ENCODE results near the gene CALD1. TPM values are rescaled to one million over a fixed set of nuclear protein-coding genes. Genes with fewer than 3 reads are reported as not detected.

The CALD1 gene
- total RNA-seq, 1 donor from 2014 or later: 2.3 TPM

DNA sequence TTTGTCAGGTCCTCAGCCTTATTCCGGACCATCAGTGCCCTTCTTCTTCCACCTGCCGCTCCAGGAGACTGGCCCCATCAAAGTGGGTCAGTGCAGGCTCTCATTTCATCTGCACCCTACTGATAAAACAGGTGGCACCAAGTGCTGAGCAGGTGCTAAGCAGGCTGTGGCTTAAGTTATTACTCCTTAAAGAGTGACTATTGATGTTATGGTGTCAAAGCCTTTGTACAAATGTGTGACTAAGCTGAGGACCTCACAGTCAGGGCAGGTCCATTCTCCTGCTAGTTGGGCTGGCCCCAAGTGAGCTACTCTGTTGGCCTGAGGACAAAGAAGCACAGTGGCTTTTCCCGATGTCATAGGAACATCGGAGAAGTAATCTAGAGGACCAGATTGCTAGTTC is 11.2 kb upstream of the CALD1 start:
- no peak for DNase-seq (ENCODE audit: low spot score)
- Mint-ChIP-seq H3K4me3 (no peak overlapping the region), H3K9me3 (no peaks in the 10 kb centered on the region), H3K27me3 (ENCODE audit: insufficient read depth) (no peaks in the 10 kb centered on the region), H3K27ac (no peak overlapping the region), H3K36me3 (ENCODE audit: low read depth) (no peaks in the 10 kb centered on the region), H3K4me1 (ENCODE audit: low read depth) (no peaks in the 10 kb centered on the region)
- intact Hi-C loops (cut with micrococcal nuclease): no loop called here

DNA sequence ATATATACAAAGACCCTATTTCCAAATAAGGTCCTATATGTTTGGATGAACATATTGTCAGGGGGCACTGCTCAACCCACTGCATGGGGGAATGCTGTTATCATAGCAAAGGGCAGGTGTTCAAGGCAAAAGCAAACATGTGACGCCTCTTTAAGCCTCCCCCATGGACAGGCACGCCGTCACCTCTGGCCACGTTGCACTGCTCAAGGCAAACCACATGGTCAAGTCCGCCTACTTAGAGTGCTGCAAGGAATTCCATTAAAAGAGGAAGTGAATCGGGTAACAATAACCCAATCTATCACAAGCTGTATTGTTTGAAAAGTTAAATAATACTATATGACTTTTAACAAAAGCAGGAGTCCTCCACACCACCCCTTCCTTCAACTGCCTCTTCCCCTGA is 8.8 kb upstream of the CALD1 start:
- Mint-ChIP-seq H3K36me3 (ENCODE audit: low read depth) (no peaks in the 10 kb centered on the region), H3K4me3 (no peak overlapping the region), H3K27ac (no peak overlapping the region), H3K27me3 (ENCODE audit: insufficient read depth) (peaks cover 2% of the 10 kb centered on the region), H3K4me1 (ENCODE audit: low read depth) (no peaks in the 10 kb centered on the region), H3K9me3 (no peaks in the 10 kb centered on the region)
- intact Hi-C loops (cut with micrococcal nuclease): no loop called here
- DNase-seq (ENCODE audit: low spot score): no peak

DNA sequence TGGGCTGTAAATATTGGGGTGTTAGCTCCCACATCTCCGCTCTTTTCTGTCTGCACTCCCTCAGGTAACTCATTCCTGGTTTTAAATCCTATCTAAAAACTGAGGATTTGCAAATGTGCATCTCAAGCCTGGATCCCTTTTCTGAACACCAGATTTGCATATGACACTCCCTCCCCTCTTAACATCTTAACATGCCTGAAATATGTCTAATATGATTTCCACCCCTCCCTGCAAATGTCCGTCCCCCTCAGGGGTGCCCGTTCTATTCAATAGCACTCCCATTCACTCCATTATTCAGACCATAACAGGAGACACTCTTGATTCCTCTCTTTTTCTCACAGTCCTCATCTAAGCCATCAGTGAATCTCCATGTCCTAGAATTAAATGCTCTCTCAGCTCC is 8.3 kb upstream of the CALD1 start:
- Mint-ChIP-seq H3K27ac (no peak overlapping the region), H3K9me3 (no peaks in the 10 kb centered on the region), H3K36me3 (ENCODE audit: low read depth) (no peaks in the 10 kb centered on the region), H3K27me3 (ENCODE audit: insufficient read depth) (peaks cover 3% of the 10 kb centered on the region), H3K4me1 (ENCODE audit: low read depth) (no peaks in the 10 kb centered on the region), H3K4me3 (no peak overlapping the region)
- DNase-seq (ENCODE audit: low spot score): no peak
- intact Hi-C loops (cut with micrococcal nuclease): no loop called here

DNA sequence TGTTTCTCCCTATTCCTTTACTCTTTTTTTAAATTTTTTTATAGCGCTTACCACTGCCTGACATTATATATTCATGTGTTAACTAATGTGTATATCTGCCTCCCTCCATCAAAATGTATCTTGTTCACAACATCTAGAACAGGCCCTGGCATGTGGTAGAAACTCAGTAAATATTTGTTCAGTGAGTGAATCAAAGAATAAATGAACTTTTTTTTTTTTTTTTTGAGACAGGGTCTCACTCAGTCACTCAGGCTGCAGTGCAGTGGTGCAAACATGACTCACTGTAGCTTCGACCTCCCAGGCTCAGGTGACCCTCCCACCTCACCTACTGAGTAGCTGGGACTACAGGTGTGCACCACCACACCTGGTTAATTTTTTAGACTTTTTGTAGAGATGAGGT is 7.5 kb upstream of the CALD1 start:
- no peak overlapping the region for H3K27ac Mint-ChIP-seq
- H3K9me3 Mint-ChIP-seq: no peaks in the 10 kb centered on the region
- no peaks in the 10 kb centered on the region for H3K36me3 Mint-ChIP-seq (ENCODE audit: low read depth)
- intact Hi-C loops (cut with micrococcal nuclease): no loop called here
- no peak for DNase-seq (ENCODE audit: low spot score)
- H3K4me3 Mint-ChIP-seq: no peak overlapping the region
- no peaks in the 10 kb centered on the region for H3K4me1 Mint-ChIP-seq (ENCODE audit: low read depth)
- peaks cover 3% of the 10 kb centered on the region for H3K27me3 Mint-ChIP-seq (ENCODE audit: insufficient read depth)

DNA sequence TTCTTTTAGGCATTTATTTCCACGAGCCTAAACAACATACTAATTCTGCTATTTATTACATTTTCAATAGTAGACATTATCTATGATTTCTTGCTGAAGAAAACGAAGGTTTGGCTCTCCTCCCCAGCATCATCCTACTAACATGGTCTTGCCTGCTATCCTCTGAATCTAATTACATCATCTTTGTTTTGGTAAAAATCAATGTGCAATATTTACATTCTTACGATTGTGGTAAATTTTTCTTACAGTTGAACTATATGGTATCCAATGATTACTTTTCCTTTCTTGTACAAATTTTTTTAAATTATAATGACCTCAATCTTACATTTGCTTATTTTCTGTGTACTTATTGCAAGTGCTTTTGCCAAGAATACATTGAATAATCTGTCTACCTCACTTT is 7.0 kb upstream of the CALD1 start:
- no peak overlapping the region for H3K4me3 Mint-ChIP-seq
- DNase-seq (ENCODE audit: low spot score): no peak
- H3K27ac Mint-ChIP-seq: no peak overlapping the region
- intact Hi-C loops (cut with micrococcal nuclease): no loop called here
- H3K4me1 Mint-ChIP-seq (ENCODE audit: low read depth): no peaks in the 10 kb centered on the region
- peaks cover 3% of the 10 kb centered on the region for H3K27me3 Mint-ChIP-seq (ENCODE audit: insufficient read depth)
- H3K9me3 Mint-ChIP-seq: no peaks in the 10 kb centered on the region
- H3K36me3 Mint-ChIP-seq (ENCODE audit: low read depth): no peaks in the 10 kb centered on the region

DNA sequence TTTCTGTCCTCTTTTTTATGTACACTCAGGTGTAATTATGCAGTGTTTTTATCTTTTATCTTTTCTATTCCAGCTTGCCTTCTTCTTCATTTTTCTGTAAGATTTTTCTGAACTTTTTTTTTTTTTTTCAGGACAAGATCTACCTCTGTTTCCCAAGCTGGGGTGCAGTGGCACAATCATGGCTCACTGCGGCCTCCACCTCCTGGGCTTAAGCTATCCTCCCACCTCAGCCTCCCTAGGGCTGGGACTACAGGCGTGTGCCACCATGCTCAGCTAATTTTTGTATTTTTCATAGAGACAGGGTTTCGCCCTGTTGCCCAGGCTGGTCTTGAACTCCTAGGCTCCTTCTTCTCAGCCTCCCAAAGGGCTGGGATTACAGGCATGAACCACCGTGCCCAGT is 6.3 kb upstream of the CALD1 start:
- H3K36me3 Mint-ChIP-seq (ENCODE audit: low read depth): no peaks in the 10 kb centered on the region
- no peaks in the 10 kb centered on the region for H3K9me3 Mint-ChIP-seq
- H3K27ac Mint-ChIP-seq: no peak overlapping the region
- DNase-seq (ENCODE audit: low spot score): no peak
- no peak overlapping the region for H3K4me3 Mint-ChIP-seq
- H3K27me3 Mint-ChIP-seq (ENCODE audit: insufficient read depth): peaks cover 3% of the 10 kb centered on the region
- no peaks in the 10 kb centered on the region for H3K4me1 Mint-ChIP-seq (ENCODE audit: low read depth)
- intact Hi-C loops (cut with micrococcal nuclease): no loop called here

DNA sequence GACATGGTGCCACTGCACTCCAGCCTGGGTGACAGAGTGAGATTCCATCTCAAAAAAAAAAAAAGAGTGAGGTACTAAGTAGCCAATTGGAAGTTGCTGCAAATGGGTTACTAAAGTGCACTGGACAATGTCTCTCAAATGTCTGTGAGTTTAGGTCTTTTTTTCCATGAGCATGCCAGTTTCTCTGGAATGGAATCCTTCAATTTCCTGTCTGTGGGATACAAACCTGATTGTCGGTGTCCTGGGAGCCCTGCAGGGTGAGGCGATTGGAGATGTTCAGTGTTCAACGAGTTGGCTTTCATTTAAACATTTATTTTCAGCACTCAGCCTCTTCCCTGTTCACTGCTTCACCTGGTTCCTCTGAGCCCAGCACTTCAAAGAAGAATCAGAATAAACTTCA is 5.3 kb upstream of the CALD1 start:
- Mint-ChIP-seq H3K27me3 (ENCODE audit: insufficient read depth) (peaks cover 3% of the 10 kb centered on the region), H3K27ac (no peak overlapping the region), H3K36me3 (ENCODE audit: low read depth) (no peaks in the 10 kb centered on the region), H3K4me3 (no peak overlapping the region), H3K9me3 (no peaks in the 10 kb centered on the region), H3K4me1 (ENCODE audit: low read depth) (no peaks in the 10 kb centered on the region)
- DNase-seq (ENCODE audit: low spot score): no peak
- intact Hi-C loops (cut with micrococcal nuclease): no loop called here

DNA sequence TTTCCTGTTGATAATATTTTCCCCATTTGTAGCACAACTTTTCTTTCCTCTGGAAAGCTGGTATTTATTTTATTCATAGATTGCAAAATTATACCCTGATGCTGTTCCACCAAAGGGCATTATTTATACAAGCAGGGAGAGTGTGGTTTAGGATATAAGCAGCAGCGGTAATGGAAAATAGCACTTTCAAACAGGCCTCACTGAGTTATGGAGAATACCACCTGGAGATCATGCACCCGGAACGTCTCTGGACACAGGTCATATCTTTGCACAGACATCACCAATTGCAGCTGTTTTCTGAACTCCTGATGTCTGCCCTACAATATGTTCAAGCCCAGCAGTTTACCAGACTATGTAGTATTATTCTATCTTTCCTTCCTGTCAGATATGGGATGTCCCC is 2.0 kb upstream of the CALD1 start:
- peaks cover 3% of the 10 kb centered on the region for H3K27me3 Mint-ChIP-seq (ENCODE audit: insufficient read depth)
- intact Hi-C loops (cut with micrococcal nuclease): no loop called here
- no peaks in the 10 kb centered on the region for H3K36me3 Mint-ChIP-seq (ENCODE audit: low read depth)
- DNase-seq (ENCODE audit: low spot score): no peak
- H3K27ac Mint-ChIP-seq: no peak overlapping the region
- no peak overlapping the region for H3K4me3 Mint-ChIP-seq
- no peaks in the 10 kb centered on the region for H3K4me1 Mint-ChIP-seq (ENCODE audit: low read depth)
- no peaks in the 10 kb centered on the region for H3K9me3 Mint-ChIP-seq

DNA sequence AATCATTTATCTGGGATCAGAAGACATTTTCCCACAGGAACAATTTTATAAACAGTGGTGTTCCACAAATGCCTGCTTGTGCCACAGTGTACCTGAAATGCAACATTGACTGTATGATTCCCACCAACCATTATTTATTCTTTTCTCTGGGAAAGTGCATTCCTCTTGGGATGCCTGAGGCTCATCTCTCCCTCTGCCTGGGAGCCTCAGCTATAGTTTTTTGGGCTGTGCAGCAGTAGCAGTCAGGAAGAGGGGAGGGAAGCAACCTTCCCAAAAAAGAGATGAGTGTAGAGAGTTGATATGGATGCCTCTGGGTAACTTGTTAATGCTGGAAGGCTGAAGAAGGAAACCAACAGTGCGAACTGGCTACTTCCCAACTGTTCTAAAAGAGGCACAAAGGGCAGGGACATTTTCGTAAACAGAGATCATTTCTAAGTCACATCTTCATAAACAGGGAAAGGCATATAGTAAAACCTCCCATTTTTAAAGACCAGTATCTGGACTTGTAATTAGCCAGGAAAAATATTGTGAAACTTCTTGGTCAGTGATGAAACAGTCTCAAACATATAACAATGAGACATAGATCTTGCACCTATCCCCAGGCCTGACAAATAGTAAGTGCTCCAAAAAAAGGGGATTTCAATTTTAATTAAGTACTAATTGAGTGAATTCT is 1.4 kb upstream of the CALD1 start:
- Mint-ChIP-seq H3K27ac (no peak overlapping the region), H3K9me3 (no peaks in the 10 kb centered on the region), H3K36me3 (ENCODE audit: low read depth) (no peaks in the 10 kb centered on the region), H3K4me3 (no peak overlapping the region), H3K4me1 (ENCODE audit: low read depth) (no peaks in the 10 kb centered on the region), H3K27me3 (ENCODE audit: insufficient read depth) (peaks cover 3% of the 10 kb centered on the region)
- intact Hi-C loops (cut with micrococcal nuclease): no loop called here
- no peak for DNase-seq (ENCODE audit: low spot score)

DNA sequence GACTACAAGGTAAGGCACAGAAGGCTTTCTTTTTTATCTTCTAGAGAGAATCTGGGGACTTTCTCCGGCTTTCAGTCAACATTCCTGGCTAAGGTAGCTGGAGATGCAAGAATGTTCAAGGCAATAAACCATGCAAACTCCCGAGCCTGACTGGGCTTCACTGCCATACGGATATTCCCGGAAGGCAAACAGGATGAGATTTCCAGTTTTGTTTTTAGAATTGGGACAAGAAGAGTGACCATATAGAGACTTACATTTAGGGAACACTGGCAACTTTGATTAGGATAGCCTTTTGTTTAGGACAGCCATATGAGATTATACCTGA is 269 bp downstream of the CALD1 start:
- no peaks in the 10 kb centered on the region for H3K9me3 Mint-ChIP-seq
- H3K4me3 Mint-ChIP-seq: no peak overlapping the region
- H3K27me3 Mint-ChIP-seq (ENCODE audit: insufficient read depth): peaks cover 3% of the 10 kb centered on the region
- no peak overlapping the region for H3K27ac Mint-ChIP-seq
- H3K4me1 Mint-ChIP-seq (ENCODE audit: low read depth): no peaks in the 10 kb centered on the region
- H3K36me3 Mint-ChIP-seq (ENCODE audit: low read depth): no peaks in the 10 kb centered on the region
- DNase-seq (ENCODE audit: low spot score): no peak
- intact Hi-C loops (cut with micrococcal nuclease): no loop called here

DNA sequence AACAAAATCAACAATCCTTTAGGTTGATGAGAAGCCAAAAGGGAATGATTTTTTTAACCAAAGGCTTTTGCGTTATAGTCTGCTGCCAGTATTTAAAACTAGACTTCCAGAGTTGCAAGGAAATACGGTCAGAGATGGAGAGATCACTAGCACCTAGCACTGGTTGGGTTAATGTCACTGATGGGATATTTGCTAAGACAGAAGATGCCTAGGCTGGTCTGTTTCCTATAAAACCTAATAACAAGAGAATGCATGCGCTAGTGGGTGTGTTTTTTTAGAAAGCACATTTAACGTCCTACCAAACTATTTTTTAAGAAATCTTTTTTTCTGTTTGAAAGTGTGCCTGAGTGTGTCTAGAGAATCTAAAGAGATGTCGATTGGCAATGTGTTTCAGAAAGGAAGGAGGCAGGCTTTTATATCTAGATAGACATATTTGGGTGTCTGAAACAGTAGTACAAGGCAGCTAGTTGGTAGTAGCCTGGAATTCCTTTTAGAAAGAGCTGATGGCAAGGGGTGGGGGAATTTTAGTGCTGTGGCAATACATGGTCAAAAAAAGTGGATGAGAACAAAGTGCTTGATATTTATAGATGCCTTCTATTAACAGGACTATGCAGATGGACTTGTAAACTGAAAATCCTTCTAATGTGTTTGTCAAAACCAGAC is 863 bp downstream of the CALD1 start:
- no peak for DNase-seq (ENCODE audit: low spot score)
- H3K36me3 Mint-ChIP-seq (ENCODE audit: low read depth): no peaks in the 10 kb centered on the region
- no peaks in the 10 kb centered on the region for H3K4me1 Mint-ChIP-seq (ENCODE audit: low read depth)
- H3K9me3 Mint-ChIP-seq: no peaks in the 10 kb centered on the region
- intact Hi-C loops (cut with micrococcal nuclease): no loop called here
- H3K27ac Mint-ChIP-seq: no peak overlapping the region
- no peak overlapping the region for H3K4me3 Mint-ChIP-seq
- H3K27me3 Mint-ChIP-seq (ENCODE audit: insufficient read depth): peaks cover 2% of the 10 kb centered on the region

DNA sequence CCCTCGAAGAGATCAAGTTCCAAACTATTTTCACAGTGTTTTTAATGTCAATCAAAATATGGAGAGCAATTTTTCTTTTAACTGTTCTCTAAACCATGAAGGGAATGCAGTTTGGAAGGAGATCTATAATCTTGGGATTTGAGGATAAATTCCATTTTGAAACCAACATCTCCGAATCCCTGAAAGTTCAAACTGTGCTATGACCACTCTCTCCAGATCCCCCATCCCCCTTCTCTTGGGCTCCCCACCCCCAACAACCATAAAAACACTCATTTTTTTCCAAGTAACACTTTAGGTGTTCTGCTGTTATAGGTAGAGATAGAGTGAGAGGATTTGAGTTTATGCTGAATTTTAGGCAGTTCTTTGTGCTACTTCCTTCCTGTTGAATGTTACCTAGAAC is 1.7 kb downstream of the CALD1 start:
- Mint-ChIP-seq H3K36me3 (ENCODE audit: low read depth) (no peaks in the 10 kb centered on the region), H3K9me3 (no peaks in the 10 kb centered on the region), H3K4me1 (ENCODE audit: low read depth) (no peaks in the 10 kb centered on the region), H3K27me3 (ENCODE audit: insufficient read depth) (no peaks in the 10 kb centered on the region), H3K4me3 (no peak overlapping the region), H3K27ac (no peak overlapping the region)
- DNase-seq (ENCODE audit: low spot score): no peak
- intact Hi-C loops (cut with micrococcal nuclease): no loop called here

DNA sequence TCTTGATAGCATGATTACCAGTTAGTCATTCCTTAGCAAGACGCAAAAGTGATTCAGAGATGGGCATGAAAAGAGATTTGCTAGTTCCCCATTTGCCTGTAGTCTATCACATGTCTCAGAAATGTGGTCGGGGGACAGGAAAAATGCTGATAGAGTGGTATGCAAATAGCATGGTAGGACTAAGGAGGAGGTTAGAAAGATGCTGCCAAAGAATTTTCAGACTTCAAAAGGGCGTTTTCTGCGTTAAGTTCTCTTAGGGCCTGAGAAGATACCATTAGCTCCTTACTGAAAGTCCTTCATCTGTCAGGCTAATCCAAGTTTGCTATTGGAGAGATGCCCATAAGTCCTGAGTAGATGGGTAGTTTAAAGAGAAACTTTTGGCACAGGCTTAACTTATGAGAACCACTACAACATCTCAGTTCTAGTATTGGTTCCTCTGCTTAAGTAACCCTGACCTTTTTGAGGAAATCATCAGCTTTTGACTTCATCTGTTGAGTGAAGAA is 2.7 kb downstream of the CALD1 start:
- intact Hi-C loops (cut with micrococcal nuclease): no loop called here
- no peaks in the 10 kb centered on the region for H3K4me1 Mint-ChIP-seq (ENCODE audit: low read depth)
- H3K36me3 Mint-ChIP-seq (ENCODE audit: low read depth): no peaks in the 10 kb centered on the region
- no peak for DNase-seq (ENCODE audit: low spot score)
- no peak overlapping the region for H3K4me3 Mint-ChIP-seq
- no peaks in the 10 kb centered on the region for H3K27me3 Mint-ChIP-seq (ENCODE audit: insufficient read depth)
- H3K27ac Mint-ChIP-seq: no peak overlapping the region
- no peaks in the 10 kb centered on the region for H3K9me3 Mint-ChIP-seq
